HG02870 (cell line): Measurements from ENCODE around the gene RNPEP.
"Not testable (repeated sequence)": the region's sequence is repeated elsewhere in the genome, so short reads cannot be mapped to it uniquely, and the experiment has no call there.

ENCODE experiments used
- ATAC-seq: cut with Tn5 transposase; IDR thresholded peaks from one replicate; pipeline ENCODE4 v1.9.1; 2021; ENCODE audit warnings: mild to moderate bottlenecking, moderate library complexity; ENCODE audit not compliant: unreplicated experiment

Gene RNPEP

GRCh38 chr1:201958348-201958747 is 24.1 kb upstream of the RNPEP start:
- ATAC-seq, result no peak

GRCh38 chr1:201962382-201962781 is 20.1 kb upstream of the RNPEP start:
- not testable (repeated sequence) for ATAC-seq

DNA sequence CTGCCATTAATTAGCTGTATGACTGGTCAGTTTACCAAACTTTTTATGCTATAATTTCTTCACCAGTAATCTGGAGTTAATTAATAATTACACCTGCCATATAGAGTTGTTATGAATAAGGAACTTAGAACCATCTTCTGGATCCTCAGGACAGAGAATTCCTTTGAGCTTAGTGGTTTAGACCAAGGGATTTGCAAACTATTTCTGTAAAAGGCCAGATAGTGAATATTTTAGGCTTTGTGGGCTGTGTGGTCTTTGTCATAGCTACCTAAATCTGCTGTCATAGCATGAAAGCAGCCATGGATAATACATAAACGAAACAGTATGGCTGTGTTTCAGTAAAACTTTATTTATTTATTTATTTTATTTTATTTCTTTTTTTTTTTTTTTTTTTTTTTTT is 18.2 kb upstream of the RNPEP start:
- ATAC-seq, result no peak

DNA sequence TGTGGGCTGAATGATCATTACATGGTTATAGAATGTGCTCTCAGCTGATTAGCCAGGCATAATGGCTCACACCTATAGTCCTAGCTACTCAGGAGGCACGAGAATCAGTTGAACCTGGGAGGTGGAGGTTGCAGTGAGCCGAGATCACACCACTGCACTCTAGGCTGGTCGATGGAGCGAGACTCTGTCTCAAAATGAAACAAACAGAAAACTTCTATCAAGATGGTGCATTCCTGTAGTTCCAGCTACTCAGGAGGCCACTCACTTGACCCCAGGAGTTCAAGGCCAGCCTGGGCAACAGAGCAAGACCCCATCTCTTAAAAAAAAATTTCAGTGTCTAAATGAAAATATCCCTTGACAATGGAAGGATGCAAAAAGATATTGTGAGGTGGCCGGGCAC is 16.3 kb upstream of the RNPEP start:
- no peak for ATAC-seq

- ATAC-seq, result no peak
Observed at GRCh38 chr1:201968202-201968925, 14.1 kb upstream of the RNPEP start.

DNA sequence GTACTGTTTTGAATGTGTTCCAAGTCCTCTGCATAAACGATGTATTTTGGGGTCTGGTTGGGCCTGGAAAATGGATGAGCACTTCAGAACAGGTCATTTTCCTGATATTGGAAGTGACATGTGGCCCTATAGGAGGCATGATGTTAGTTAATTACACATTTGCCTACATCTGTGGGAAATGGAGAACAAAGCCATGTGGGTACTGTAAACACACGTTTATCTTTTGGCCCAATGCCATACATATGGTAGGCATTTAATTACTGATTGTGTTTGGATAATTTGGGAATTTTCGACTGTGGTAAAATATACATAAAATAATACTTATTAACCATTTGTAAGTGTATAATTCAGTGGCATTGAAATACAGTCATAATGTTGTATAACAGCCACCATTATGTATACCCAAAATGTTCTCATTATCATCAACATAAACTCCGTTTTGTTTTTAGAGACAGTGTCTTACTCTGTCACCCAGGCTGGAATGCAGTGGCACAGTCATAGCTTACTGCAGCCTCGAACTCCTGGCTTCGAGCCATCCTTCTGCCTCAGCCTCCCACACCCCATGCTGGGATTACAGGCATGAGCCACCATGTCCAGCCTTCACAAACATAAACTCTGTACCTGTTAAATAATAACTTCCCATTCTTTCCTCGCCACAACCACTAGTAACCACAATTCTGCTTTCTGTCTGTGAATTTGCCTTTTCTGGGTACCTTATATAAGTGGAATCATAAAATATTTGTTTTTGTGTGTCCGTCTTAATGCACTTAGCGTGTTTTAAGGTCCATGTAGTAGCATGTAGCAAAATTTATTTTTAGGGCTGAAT is 11.9 kb upstream of the RNPEP start:
- no peak for ATAC-seq

DNA sequence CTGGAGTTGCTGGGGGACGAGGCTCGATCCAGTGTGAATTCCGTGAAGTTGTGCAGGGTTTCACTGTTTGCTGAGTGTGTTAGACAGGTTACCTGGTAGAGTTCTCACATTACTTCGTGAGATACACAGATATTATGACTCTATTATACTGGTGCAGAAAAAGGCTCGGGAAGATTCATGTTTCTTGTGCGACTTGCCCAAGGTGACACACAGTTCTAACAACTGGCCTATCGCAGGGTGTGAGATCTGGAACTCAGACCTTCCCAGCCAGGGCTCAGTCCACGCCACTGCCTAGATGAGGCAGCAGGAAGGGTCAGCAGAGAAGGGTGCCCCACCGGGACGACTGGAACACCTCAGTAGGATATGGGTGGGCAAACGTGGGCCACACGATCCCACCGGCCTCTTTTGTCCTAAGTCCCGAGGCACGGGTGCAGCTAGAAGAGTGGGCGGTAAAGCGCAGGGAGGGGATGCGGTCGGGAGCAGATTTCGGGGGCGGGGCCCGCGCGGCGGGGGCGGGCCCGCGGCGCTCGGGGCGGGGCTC is 296 bp upstream of the RNPEP start:
- ATAC-seq, result peak; percentile 6

GRCh38 chr1:201983380-201983805 is 945 bp downstream of the RNPEP start:
- ATAC-seq, result no peak

- ATAC-seq, result no peak
Observed at GRCh38 chr1:201984446-201984845, 2.0 kb downstream of the RNPEP start.

DNA sequence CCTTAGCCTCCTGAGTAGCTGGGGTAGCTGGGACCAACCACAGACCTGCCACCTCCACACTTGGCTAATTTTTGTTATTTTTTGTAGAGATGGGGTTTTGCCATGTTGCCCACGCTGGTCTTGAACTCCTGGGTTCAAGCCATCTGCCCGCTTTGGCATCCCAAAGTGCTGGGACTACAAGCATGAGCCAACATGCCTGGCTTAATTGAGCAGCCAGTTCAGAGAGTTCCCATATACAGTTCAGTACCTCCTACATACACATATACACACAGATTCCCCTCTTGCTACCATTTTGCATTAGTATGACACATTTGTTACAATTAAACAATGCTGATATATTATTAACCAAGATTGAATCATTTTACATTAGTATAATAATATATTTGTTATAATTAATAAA is 2.9 kb downstream of the RNPEP start:
- ATAC-seq, result no peak

DNA sequence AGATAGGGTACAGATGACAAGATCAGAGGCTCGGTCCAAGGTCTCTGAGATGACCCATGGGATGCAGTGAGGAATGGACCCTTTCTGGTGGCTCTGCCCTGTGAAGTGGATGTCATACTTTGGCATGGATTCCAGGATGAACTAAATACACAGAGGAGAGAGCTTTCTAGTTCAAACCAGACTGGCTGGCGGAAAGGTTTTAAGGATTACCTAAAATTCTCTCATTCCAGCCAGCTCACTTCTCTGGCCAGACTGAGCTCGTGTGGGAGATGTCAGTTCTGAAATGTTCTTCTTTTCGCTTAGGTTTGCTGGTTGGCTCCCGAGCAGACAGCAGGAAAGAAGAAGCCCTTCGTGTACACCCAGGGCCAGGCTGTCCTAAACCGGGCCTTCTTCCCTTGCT is 6.2 kb downstream of the RNPEP start:
- ATAC-seq, result no peak

GRCh38 chr1:201989354-201990128 is 7.1 kb downstream of the RNPEP start:
- ATAC-seq, result no peak

DNA sequence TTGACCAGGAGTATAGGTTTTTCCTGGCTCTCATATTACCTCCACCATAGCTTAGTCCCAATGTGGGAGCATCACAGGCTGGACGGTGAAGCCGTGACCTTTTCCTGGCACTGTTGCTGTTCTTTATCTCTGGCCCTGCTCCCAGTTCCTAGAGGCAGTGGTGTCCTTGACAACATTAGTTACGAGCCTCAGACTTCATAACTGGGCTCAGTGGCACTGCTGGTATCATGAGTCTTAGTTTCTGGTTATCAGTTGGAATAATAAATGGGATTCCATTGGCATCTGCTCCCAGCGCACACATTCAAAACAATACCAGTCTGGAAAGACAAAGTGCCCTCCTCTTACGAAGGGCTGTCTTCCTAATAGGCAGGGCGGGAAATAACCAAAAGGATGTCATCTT is 8.0 kb downstream of the RNPEP start:
- ATAC-seq, result no peak

DNA sequence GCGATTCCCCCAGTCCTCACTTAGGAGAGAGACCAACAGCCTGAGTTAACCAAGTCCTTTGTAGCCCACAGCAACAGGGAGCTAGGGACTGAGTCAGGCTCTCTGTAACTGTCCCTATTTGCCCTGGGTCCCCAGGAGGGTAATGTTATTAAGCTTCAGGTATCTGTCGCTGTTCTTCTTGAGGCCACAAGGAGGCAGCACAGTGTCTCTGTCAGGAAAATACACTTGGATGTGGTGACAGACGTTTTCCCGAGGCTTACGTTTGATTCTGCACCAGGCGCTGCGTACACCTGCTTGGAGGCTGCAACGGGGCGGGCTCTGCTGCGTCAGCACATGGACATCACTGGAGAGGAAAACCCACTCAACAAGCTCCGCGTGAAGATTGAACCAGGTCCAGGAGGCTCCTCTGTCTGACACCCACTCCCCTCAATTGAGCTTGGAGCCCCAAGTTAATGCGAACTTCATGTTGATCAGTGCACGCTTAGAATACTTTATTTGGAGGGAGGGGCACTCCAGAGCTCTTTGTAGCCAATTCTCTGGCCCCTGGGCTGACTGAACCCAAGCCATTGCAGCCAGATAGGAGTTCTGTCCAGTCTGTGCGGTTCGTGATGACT is 17.3 kb downstream of the RNPEP start:
- ATAC-seq, result no peak

DNA sequence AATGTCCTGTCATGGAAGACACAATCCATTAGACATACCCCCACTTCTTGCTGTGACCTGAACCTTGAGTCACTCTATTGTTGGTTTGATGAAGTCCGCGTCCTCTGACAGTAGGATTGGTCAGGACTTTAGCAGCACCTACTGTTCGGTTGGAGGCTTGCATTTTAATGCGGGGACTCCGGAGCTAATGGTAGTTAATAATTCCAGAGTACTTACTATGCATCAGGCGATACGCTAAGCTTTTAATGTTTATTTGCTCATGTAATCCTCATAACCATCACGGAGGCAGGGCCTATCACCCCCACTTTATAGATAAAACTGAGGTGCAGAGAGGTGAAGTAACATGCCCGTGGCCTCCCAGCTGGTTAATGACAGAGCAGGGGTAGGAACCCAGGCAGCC is 20.1 kb downstream of the RNPEP start:
- ATAC-seq, result no peak

DNA sequence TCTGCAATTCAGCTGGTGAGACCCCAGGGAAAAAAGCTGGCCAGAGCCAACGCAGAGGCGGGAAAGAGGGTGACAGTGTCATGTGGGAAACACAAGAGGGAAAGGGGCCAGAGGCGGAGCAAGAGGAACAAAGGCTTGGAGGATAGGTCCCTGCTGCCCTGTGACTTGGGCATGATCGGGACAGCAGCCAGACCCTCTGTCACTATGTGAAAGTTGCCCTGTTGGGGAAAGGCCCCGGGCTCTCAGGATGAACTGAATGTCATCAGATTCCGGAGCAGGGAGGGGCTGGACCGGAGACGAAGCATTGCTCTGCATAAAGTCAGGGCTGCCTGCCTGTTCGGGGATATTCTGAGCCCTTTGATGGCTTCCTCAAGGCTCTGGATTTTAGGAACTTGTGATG is 22.3 kb downstream of the RNPEP start:
- no peak for ATAC-seq

DNA sequence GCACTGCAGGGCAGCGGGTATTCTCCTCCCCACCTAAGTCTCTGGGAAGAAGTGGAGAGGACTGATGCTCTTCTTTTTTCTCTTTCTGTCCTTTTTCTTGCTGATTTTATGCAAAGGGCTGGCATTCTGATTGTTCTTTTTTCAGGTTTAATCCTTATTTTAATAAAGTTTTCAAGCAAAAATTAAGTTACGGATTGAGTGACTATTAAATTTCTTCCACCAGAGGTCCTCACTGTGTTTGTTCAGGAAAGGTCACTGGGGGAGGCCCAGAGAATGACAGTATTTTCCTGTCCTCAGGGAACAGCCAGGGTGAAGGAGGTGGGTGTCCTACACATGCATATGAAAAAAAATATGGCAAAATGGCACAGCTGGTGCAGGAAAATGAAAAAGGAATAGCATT is 23.5 kb downstream of the RNPEP start:
- no peak for ATAC-seq

GRCh38 chr1:202007304-202007703 is 24.9 kb downstream of the RNPEP start:
- ATAC-seq, result no peak

- no peak for ATAC-seq
Observed at GRCh38 chr1:202007805-202008489, 25.5 kb downstream of the RNPEP start.
